Measurements from ENCODE around the gene ENTPD1. TPM values are rescaled to one million over a fixed set of nuclear protein-coding genes. Genes with fewer than 3 reads are reported as not detected.

Gene ENTPD1
- polyA plus RNA-seq, 1 donor (not counting 4 experiments of a cell fraction or from before 2014, with no cell fraction given) = 0.03 TPM

- Histone ChIP-seq H3K4me2 (ENCODE audit: control insufficient read depth, extremely low read depth, insufficient read depth, low read depth, low read length) (no peak overlapping the region), H3K4me1 (ENCODE audit: control insufficient read depth, extremely low read depth, insufficient read depth, low read length) (no peaks in the 10 kb centered on the region), H3K36me3 (ENCODE audit: control insufficient read depth in 2 of 2, extremely low read depth in 1 of 2, insufficient read depth in 2 of 2, low read length in 2 of 2) (no peaks in the 10 kb centered on the region), H2AFZ (ENCODE audit: control insufficient read depth, low read length) (no peak overlapping the region), H3K4me3 (ENCODE audit: control insufficient read depth in 2 of 3, extremely low read depth in 1 of 3, insufficient read depth in 2 of 3, low read depth in 1 of 3, low read length in 3 of 3) (no peak overlapping the region), H3K79me2 (ENCODE audit: control insufficient read depth, insufficient read depth, low read length) (no peaks in the 10 kb centered on the region), H3K9me1 (ENCODE audit: control insufficient read depth, extremely low read depth, insufficient read depth, low read length) (no peaks in the 10 kb centered on the region), H3K9me3 (ENCODE audit: control insufficient read depth, low read depth, low read length) (no peaks in the 10 kb centered on the region), H4K20me1 (ENCODE audit: control insufficient read depth, extremely low read depth, insufficient read depth, low read length) (no peaks in the 10 kb centered on the region), H3K9ac (ENCODE audit: control insufficient read depth, extremely low read depth, insufficient read depth, low read length) (no peak overlapping the region), H3K27ac (ENCODE audit: control insufficient read depth, insufficient read depth, low read length) (no peak overlapping the region), H3K27me3 (ENCODE audit: control insufficient read depth, extremely low read depth, insufficient read depth, low read length) (no peaks in the 10 kb centered on the region)
- TF ChIP-seq CTCF (optimal IDR thresholded peaks at IDR 0.05 in 1 of 3, IDR thresholded peaks at IDR 0.05 in 1 of 3, conservative IDR thresholded peaks at IDR 0.05 in 1 of 3; ENCODE audit: extremely low read depth in 1 of 3, insufficient read depth in 2 of 3, low read length in 3 of 3) = no peak
- no peak for TF ChIP-seq EZH2 (IDR thresholded peaks at IDR 0.05; ENCODE audit: low read length)
- DNase-seq (ENCODE audit: low read depth, low spot score) (no peak), FAIRE-seq (no peak)
- dilution Hi-C loops (cut with MboI; ENCODE audit: extremely low pct_ligation_motif_present, low sequenced_read_pairs) = no loop called here
Measured at GRCh38 chr10:95728526-95728925, 27.4 kb upstream of the ENTPD1 start.

- TF ChIP-seq CTCF (optimal IDR thresholded peaks at IDR 0.05 in 1 of 3, IDR thresholded peaks at IDR 0.05 in 1 of 3, conservative IDR thresholded peaks at IDR 0.05 in 1 of 3; ENCODE audit: extremely low read depth in 1 of 3, insufficient read depth in 2 of 3, low read length in 3 of 3) (no peak), EZH2 (IDR thresholded peaks at IDR 0.05; ENCODE audit: low read length) (no peak)
- Histone ChIP-seq H4K20me1 (ENCODE audit: control insufficient read depth, extremely low read depth, insufficient read depth, low read length) (no peaks in the 10 kb centered on the region), H3K9ac (ENCODE audit: control insufficient read depth, extremely low read depth, insufficient read depth, low read length) (no peak overlapping the region), H3K27me3 (ENCODE audit: control insufficient read depth, extremely low read depth, insufficient read depth, low read length) (no peaks in the 10 kb centered on the region), H3K36me3 (ENCODE audit: control insufficient read depth in 2 of 2, extremely low read depth in 1 of 2, insufficient read depth in 2 of 2, low read length in 2 of 2) (no peaks in the 10 kb centered on the region), H3K9me3 (ENCODE audit: control insufficient read depth, low read depth, low read length) (no peaks in the 10 kb centered on the region), H3K4me2 (ENCODE audit: control insufficient read depth, extremely low read depth, insufficient read depth, low read depth, low read length) (no peak overlapping the region), H3K4me3 (ENCODE audit: control insufficient read depth in 2 of 3, extremely low read depth in 1 of 3, insufficient read depth in 2 of 3, low read depth in 1 of 3, low read length in 3 of 3) (no peak overlapping the region), H2AFZ (ENCODE audit: control insufficient read depth, low read length) (no peak overlapping the region), H3K79me2 (ENCODE audit: control insufficient read depth, insufficient read depth, low read length) (no peaks in the 10 kb centered on the region), H3K9me1 (ENCODE audit: control insufficient read depth, extremely low read depth, insufficient read depth, low read length) (no peaks in the 10 kb centered on the region), H3K27ac (ENCODE audit: control insufficient read depth, insufficient read depth, low read length) (no peak overlapping the region), H3K4me1 (ENCODE audit: control insufficient read depth, extremely low read depth, insufficient read depth, low read length) (no peaks in the 10 kb centered on the region)
- DNase-seq (ENCODE audit: low read depth, low spot score) (no peak), FAIRE-seq (no peak)
- dilution Hi-C loops (cut with MboI; ENCODE audit: extremely low pct_ligation_motif_present, low sequenced_read_pairs) = no loop called here
Measured at GRCh38 chr10:95729323-95730055, 26.5 kb upstream of the ENTPD1 start.

Measured in keratinocyte (primary cell).